ENCODE measurements around the gene DUSP8.

- TF ChIP-seq EZH2phosphoT487 (conservative IDR thresholded peaks at IDR 0.05; ENCODE audit: low read length) (no peak), CTCF (IDR thresholded peaks at IDR 0.05; ENCODE audit: insufficient read depth, low read length, poor library complexity, severe bottlenecking) (no peak)
These were observed 42.3 kb downstream of the DUSP8 start for GRCh38 chr11:1529774-1530173.

Measured in SU-DHL-6 (cell line).